Neural cell (in vitro differentiated cells): ENCODE data around the gene LHPP. TPM values are rescaled to one million over a fixed set of nuclear protein-coding genes. Genes with fewer than 3 reads are reported as not detected.

ENCODE experiments used
- H2AFZ ChIP-seq: fragments of 200-600, 300-800 bp; sonication (generic), shearing (Covaris generic); 2 replicates; pipeline ENCODE4 v1.6.0; 2014; ENCODE audit warnings: low read depth, mild to moderate bottlenecking, antibody characterized with exemption, low read length, moderate library complexity
- H3F3A ChIP-seq: fragments of 200-600 bp; shearing (Covaris generic); 2 replicates; pipeline ENCODE4 v1.6.1; 2016; ENCODE audit warnings: mild to moderate bottlenecking, moderate library complexity, mixed read lengths, antibody characterized with exemption, low read length; ENCODE audit not compliant: insufficient read depth, poor library complexity, severe bottlenecking
- H3K27ac ChIP-seq: fragments of 200-600, 300-800 bp; sonication (generic), shearing (Covaris generic); 2 replicates; pipeline ENCODE4 v1.5.1; 2014; ENCODE audit warnings: mild to moderate bottlenecking, low read length, moderate library complexity
- H3K27me3 ChIP-seq: fragments of 300-800, 200-600 bp; sonication (generic), shearing (Covaris generic); 2 replicates; pipeline ENCODE4 v1.6.0; 2014; ENCODE audit warnings: mild to moderate bottlenecking, low read depth, low read length, moderate library complexity; ENCODE audit not compliant: insufficient read depth
- H3K36me3 ChIP-seq: fragments of 300-800, 200-600 bp; sonication (generic), shearing (Covaris generic); 2 replicates; pipeline ENCODE4 v1.5.1; 2014; ENCODE audit warnings: mild to moderate bottlenecking, antibody characterized with exemption, low read length, moderate library complexity; ENCODE audit not compliant: insufficient read depth
- H3K4me2 ChIP-seq: fragments of 300-800, 200-600 bp; sonication (generic), shearing (Covaris generic); 2 replicates; pipeline ENCODE4 v1.6.0; 2014; ENCODE audit warnings: mild to moderate bottlenecking, low read length
- H3K4me3 ChIP-seq: fragments of 300-800, 200-600 bp; sonication (generic), shearing (Covaris generic); 2 replicates; pipeline ENCODE4 v1.5.1; 2014; ENCODE audit warnings: mild to moderate bottlenecking, low read length, moderate library complexity
- H3K79me2 ChIP-seq: fragments of 200-600 bp; shearing (Covaris generic); replicated peaks from 2 replicates; pipeline ENCODE4 v1.6.0; 2014; ENCODE audit warnings: mild to moderate bottlenecking, low read length, moderate library complexity; ENCODE audit not compliant: insufficient read depth
- H3K9ac ChIP-seq: fragments of 300-800, 200-600 bp; sonication (generic), shearing (Covaris generic); 2 replicates; pipeline ENCODE4 v1.6.1; 2016; ENCODE audit warnings: mild to moderate bottlenecking, low read length, mixed read lengths
- H3K9me2 ChIP-seq: fragments of 200-600 bp; shearing (Covaris generic); 2 replicates; pipeline ENCODE4 v1.6.1; 2016; ENCODE audit warnings: mild to moderate bottlenecking, low read length, mixed read lengths; ENCODE audit not compliant: insufficient read depth
- H3K9me3 ChIP-seq: fragments of 200-600, 300-800 bp; sonication (generic), shearing (Covaris generic); 2 replicates; pipeline ENCODE4 v1.6.1; 2016; ENCODE audit warnings: mild to moderate bottlenecking, mixed run types, low read length, moderate library complexity, mixed read lengths
- H4K20me1 ChIP-seq: fragments of 200-600 bp; shearing (Covaris generic); 2 replicates; pipeline ENCODE4 v1.6.1; 2016; ENCODE audit warnings: mild to moderate bottlenecking, mixed run types; ENCODE audit not compliant: insufficient read depth
- CTCF ChIP-seq: fragments of 450-650 bp; IDR thresholded peaks from 2 replicates; pipeline ENCODE4 v1.5.1; 2014; ENCODE audit warnings: antibody characterized with exemption, mild to moderate bottlenecking, moderate library complexity; ENCODE audit not compliant: poor library complexity, severe bottlenecking
- EP300 ChIP-seq: fragments of 450-650 bp; conservative IDR thresholded peaks from 2 replicates; pipeline ENCODE4 v1.6.1; 2014; ENCODE audit warnings: antibody characterized with exemption, mild to moderate bottlenecking, moderate library complexity; ENCODE audit not compliant: poor library complexity, severe bottlenecking
- EZH2 ChIP-seq: fragments of 200-600, 300-800 bp; shearing (Covaris generic), sonication (generic); IDR thresholded peaks from 2 replicates; pipeline ENCODE4 v1.6.1; 2014; ENCODE audit warnings: antibody characterized with exemption, low read length, borderline replicate concordance, mild to moderate bottlenecking; ENCODE audit not compliant: insufficient read depth, poor library complexity, severe bottlenecking
- MXI1 ChIP-seq: fragments of 450-650 bp; conservative IDR thresholded peaks from 2 replicates; pipeline ENCODE4 v1.6.1; 2014; ENCODE audit warnings: antibody characterized with exemption, mild to moderate bottlenecking; ENCODE audit not compliant: poor library complexity, severe bottlenecking
- POLR2AphosphoS5 ChIP-seq: IDR thresholded peaks from 2 replicates; pipeline ENCODE4 v1.6.1; 2012
- RAD21 ChIP-seq: fragments of 450-650 bp; conservative IDR thresholded peaks from 2 replicates; pipeline ENCODE4 v1.6.1; 2014; ENCODE audit warnings: antibody characterized with exemption, mild to moderate bottlenecking, moderate library complexity
- REST ChIP-seq: IDR thresholded peaks from 2 replicates; pipeline ENCODE4 v1.6.1; 2012; ENCODE audit warnings: borderline replicate concordance
- SMC3 ChIP-seq: fragments of 450-650 bp; conservative IDR thresholded peaks from 2 replicates; pipeline ENCODE4 v1.6.1; 2014; ENCODE audit warnings: antibody characterized with exemption, mild to moderate bottlenecking, moderate library complexity; ENCODE audit not compliant: poor library complexity
- TAF1 ChIP-seq: IDR thresholded peaks from 2 replicates; pipeline ENCODE4 v1.6.1; 2012; ENCODE audit warnings: low read depth
- polyA plus RNA-seq: library from polyadenylated mRNA; depleted of rRNA; stranded (reverse); fragments of >200 nt; gene quantifications from 2 replicates; pipeline ENCODE4 v1.2.3, GENCODE V29; 2014

Gene LHPP
- polyA plus RNA-seq, 1 donor from 2014 or later = 16.0 TPM

- Histone ChIP-seq H3K9me2 (no peaks in the 10 kb centered on the region), H3K4me3 (no peak overlapping the region), H3K36me3 (no peaks in the 10 kb centered on the region), H3K27me3 (no peaks in the 10 kb centered on the region), H3K9ac (no peak overlapping the region), H4K20me1 (no peaks in the 10 kb centered on the region), H3K4me2 (no peak overlapping the region), H3K27ac (no peak overlapping the region), H3F3A (no peaks in the 10 kb centered on the region), H3K79me2 (peaks cover 4% of the 10 kb centered on the region), H2AFZ (no peak overlapping the region), H3K9me3 (no peaks in the 10 kb centered on the region)
- TF ChIP-seq EP300 (no peak), EZH2 (no peak)
Observed at GRCh38 chr10:124629415-124629814, 167.8 kb downstream of the LHPP start.

- Histone ChIP-seq H3K9ac (no peak overlapping the region), H3K9me3 (no peaks in the 10 kb centered on the region), H3K4me2 (no peak overlapping the region), H4K20me1 (no peaks in the 10 kb centered on the region), H3K79me2 (peaks cover 4% of the 10 kb centered on the region), H3K27ac (no peak overlapping the region), H3K9me2 (no peaks in the 10 kb centered on the region), H3K36me3 (no peaks in the 10 kb centered on the region), H3F3A (no peaks in the 10 kb centered on the region), H3K27me3 (no peaks in the 10 kb centered on the region), H2AFZ (no peak overlapping the region), H3K4me3 (no peak overlapping the region)
- no peak for TF ChIP-seq REST
Observed at GRCh38 chr10:124629842-124630241, 168.2 kb downstream of the LHPP start.

- no peak overlapping the region for H2AFZ ChIP-seq
- no peaks in the 10 kb centered on the region for H3K9me3 ChIP-seq
- H3K4me2 ChIP-seq = no peak overlapping the region
- no peak overlapping the region for H3K27ac ChIP-seq
- no peaks in the 10 kb centered on the region for H3K27me3 ChIP-seq
- H3K4me3 ChIP-seq = no peak overlapping the region
- TF ChIP-seq EZH2 (no peak), RAD21 (no peak), TAF1 (no peak), EP300 (no peak), CTCF (no peak), SMC3 (no peak), POLR2AphosphoS5 (no peak), MXI1 (no peak)
- no peaks in the 10 kb centered on the region for H3F3A ChIP-seq
- no peak overlapping the region for H3K9ac ChIP-seq
- H3K79me2 ChIP-seq = peaks cover 4% of the 10 kb centered on the region
- H3K9me2 ChIP-seq = no peaks in the 10 kb centered on the region
- H4K20me1 ChIP-seq = no peaks in the 10 kb centered on the region
- H3K36me3 ChIP-seq = no peaks in the 10 kb centered on the region
Observed at GRCh38 chr10:124630551-124630950, 168.9 kb downstream of the LHPP start.
